Femur (tissue), 1 donor: ENCODE data around the gene TSPAN9.

ENCODE experiments used
- DNase-seq: peaks from one replicate; pipeline ENCODE4 v3.0.0-alpha.2; 2017

TSPAN9 gene

GRCh38 chr12:3076730-3077571, at the start of gene TSPAN9:
TSPAN9 (plus strand) TSS chr12:3077379; CDS start chr12:3201194, 123,815 bp downstream.
- DNase-seq: peak; percentile 86

GRCh38 chr12:3028108-3028507, 49.1 kb upstream of the TSPAN9 start:
- no peak for DNase-seq

GRCh38 chr12:3030821-3031429, 46.3 kb upstream of the TSPAN9 start:
- DNase-seq: no peak

- DNase-seq: no peak
These were observed 45.0 kb upstream of the TSPAN9 start for GRCh38 chr12:3032161-3032560.

GRCh38 chr12:3032770-3033538, 44.2 kb upstream of the TSPAN9 start:
- peak; percentile 64 for DNase-seq

- peak; percentile 85 for DNase-seq
These were observed 43.7 kb upstream of the TSPAN9 start for GRCh38 chr12:3033539-3033867.

- DNase-seq: peak; percentile 82
These were observed 43.0 kb upstream of the TSPAN9 start for GRCh38 chr12:3034067-3034750.

- DNase-seq: no peak
These were observed 42.0 kb upstream of the TSPAN9 start for GRCh38 chr12:3035171-3035570.

GRCh38 chr12:3035815-3036702, 41.1 kb upstream of the TSPAN9 start:
- no peak for DNase-seq

- DNase-seq: no peak
These were observed 40.1 kb upstream of the TSPAN9 start for GRCh38 chr12:3036901-3037600.

- no peak for DNase-seq
These were observed 39.0 kb upstream of the TSPAN9 start for GRCh38 chr12:3038166-3038565.

GRCh38 chr12:3038926-3039510, 38.2 kb upstream of the TSPAN9 start:
- DNase-seq: no peak

GRCh38 chr12:3040026-3040656, 37.0 kb upstream of the TSPAN9 start:
- no peak for DNase-seq

GRCh38 chr12:3040663-3041544, 36.3 kb upstream of the TSPAN9 start:
- no peak for DNase-seq

GRCh38 chr12:3041558-3042164, 35.5 kb upstream of the TSPAN9 start:
- peak; percentile 73 for DNase-seq

GRCh38 chr12:3042394-3042793, 34.8 kb upstream of the TSPAN9 start:
- peak; percentile 63 for DNase-seq

- no peak for DNase-seq
These were observed 34.4 kb upstream of the TSPAN9 start for GRCh38 chr12:3042826-3043225.

GRCh38 chr12:3043406-3043805, 33.8 kb upstream of the TSPAN9 start:
- no peak for DNase-seq

GRCh38 chr12:3044141-3044630, 33.0 kb upstream of the TSPAN9 start:
- no peak for DNase-seq
